Stomach (tissue), 9 donors: ENCODE measurements around the gene GOLGA7B. TPM values are rescaled to one million over a fixed set of nuclear protein-coding genes. Genes with fewer than 3 reads are reported as not detected.

Source experiments
- DNase-seq, 2 donors: peaks; one replicate each; pipeline versions ENCODE4 v3.0.0 to v3.0.0-alpha.2; 2013 to 2019
- H3K27ac ChIP-seq, 5 donors: fragments of 200-600 bp in 4 of 5; sonication (generic) in 4 of 5; one replicate each; pipeline ENCODE4 v1.5.1; 2013 to 2019; ENCODE audit warnings: mild to moderate bottlenecking in 1 of 5, moderate library complexity in 1 of 5
- H3K27me3 ChIP-seq, 3 donors: fragments of 200-600 bp; sonication (generic); one replicate each; pipeline ENCODE4 v1.5.1; 2017 to 2019; ENCODE audit warnings: mixed run types in 1 of 3
- H3K36me3 ChIP-seq, 4 donors: fragments of 200-600 bp; sonication (generic); 1 replicate in 3 of 4; 2 replicates in 1 of 4; pipeline ENCODE4 v1.5.1; 2016 to 2019
- H3K4me1 ChIP-seq, 4 donors: fragments of 200-600 bp; sonication (generic); one replicate each; pipeline ENCODE4 v1.5.1; 2016 to 2019
- H3K4me3 ChIP-seq, 4 donors: fragments of 200-600 bp; sonication (generic) in 3 of 4; one replicate each; pipeline ENCODE4 v1.5.1; 2016 to 2019; ENCODE audit warnings: mild to moderate bottlenecking in 1 of 4
- H3K9me3 ChIP-seq, 4 donors: fragments of 200-600 bp; sonication (generic); one replicate each; pipeline ENCODE4 v1.5.1; 2016 to 2019
- CTCF ChIP-seq, 7 experiments: fragments of 450-650 bp in 4 of 7; fragments of 200-600 bp in 3 of 7; sonication (generic) in 3 of 7; IDR thresholded peaks; one replicate each; pipeline ENCODE4 v1.5.1; 2016 to 2019; ENCODE audit warnings: antibody characterized with exemption in 7 of 7, control low read depth in 2 of 7, mild to moderate bottlenecking in 1 of 7
- EP300 ChIP-seq: sonication (generic); formaldehyde crosslinking; IDR thresholded peaks from one replicate; pipeline ENCODE4 v1.6.1; 2017; ENCODE audit warnings: antibody characterized with exemption
- POLR2A ChIP-seq, 4 donors: fragments of 450-650 bp; IDR thresholded peaks; one replicate each; pipeline ENCODE4 v1.6.1; 2016; ENCODE audit warnings: antibody characterized with exemption in 4 of 4, control low read depth in 2 of 4, mild to moderate bottlenecking in 1 of 4, moderate library complexity in 1 of 4
- POLR2AphosphoS5 ChIP-seq, 3 donors: sonication (generic); formaldehyde crosslinking; IDR thresholded peaks; one replicate each; pipeline ENCODE4 v1.6.1; 2016; ENCODE audit warnings: antibody characterized with exemption in 3 of 3
- WGBS, 5 donors: extraction: QIAGEN DNeasy Blood & Tissue Kit in 3 of 5; methylation state at CpG; one replicate each; pipeline versions ENCODE4 v1.1.5 to v1.1.7; 2013 to 2018; 5-methylcytosine and 5-hydroxymethylcytosine counted together
- intact Hi-C: fragments of 100-400 bp; cut with DNase I; formaldehyde crosslinking; loops from one replicate; pipeline ENCODE4 v1.15.1; 2023; ENCODE audit warnings: low total_unique reads
- polyA plus RNA-seq, 3 donors: library from polyadenylated mRNA; stranded (reverse); fragments of 200-250 nt; gene quantifications; one replicate each; pipeline ENCODE4 v1.2.3, GENCODE V29; 2013
- total RNA-seq, 5 donors: library from RNA; depleted of rRNA; stranded (reverse); fragments of >200 nt; gene quantifications; one replicate each; pipeline versions ENCODE4 v1.1.0 to v1.2.3, GENCODE V29; 2014 to 2016
- donor health status: healthy with polysubstance abuse.
- donor health status: Bipolar disorder and iron deficiency.
- donor health status: healthy.

GOLGA7B gene
- total and polyA plus RNA-seq, 8 donors = 0.31 to 2.8 (median 0.83) TPM

GRCh38 chr10:97914837-97915211, 65.2 kb downstream of the GOLGA7B start:
- no peaks in the 10 kb centered on the region for H3K9me3 ChIP-seq
- H3K36me3 ChIP-seq = no peaks in the 10 kb centered on the region
- intact Hi-C loops = loop anchor here (5.0 kb wide), 1 partner anchor 127 kb away; no protein-coding TSS in a partner anchor
- no peak for TF ChIP-seq POLR2A (IDR thresholded peaks at IDR 0.05)
- TF ChIP-seq CTCF (IDR thresholded peaks at IDR 0.05) = peak in 5 of 7 experiments; percentile 72 to 87 (median 85)
- TF ChIP-seq EP300 = no peak
- peak in 1 of 3 donors; percentile 19 for TF ChIP-seq POLR2AphosphoS5 (IDR thresholded peaks at IDR 0.05)
- H3K4me1 ChIP-seq = peaks cover 4 to 22% (median 13%) of the 10 kb centered on the region in 4 donors
- peak; percentile 86 to 89 for DNase-seq
- WGBS, 5 donors = 0 to 9% (median 5%) methylated on average over 1 to 11 of the region's 11 CpGs
- H3K4me3 ChIP-seq = peak overlapping the region in 1 of 4 donors; percentile 1
- no peak overlapping the region for H3K27ac ChIP-seq
- H3K27me3 ChIP-seq = peaks cover 0 to 59% (median 0%) of the 10 kb centered on the region in 3 donors

- Histone ChIP-seq H3K36me3 (no peaks in the 10 kb centered on the region), H3K27me3 (peaks cover 0 to 61% (median 0%) of the 10 kb centered on the region in 3 donors), H3K4me3 (no peak overlapping the region), H3K4me1 (peaks cover 4 to 22% (median 13%) of the 10 kb centered on the region in 4 donors), H3K9me3 (no peaks in the 10 kb centered on the region), H3K27ac (no peak overlapping the region)
- no peak for TF ChIP-seq POLR2AphosphoS5 (IDR thresholded peaks at IDR 0.05)
- peak in 1 of 2 donors; percentile 12 for DNase-seq
- intact Hi-C loops = no loop called here
- 68 to 77% (median 74%) methylated on average over 14 to 21 of the region's 21 CpGs for WGBS, 5 donors
These were observed 65.9 kb downstream of the GOLGA7B start for GRCh38 chr10:97915346-97916131.

- WGBS, 5 donors = 25 to 36% (median 26%) methylated on average over 4 of the region's 4 CpGs
- Histone ChIP-seq H3K36me3 (no peaks in the 10 kb centered on the region), H3K27ac (no peak overlapping the region), H3K9me3 (no peaks in the 10 kb centered on the region), H3K4me1 (peaks cover 4 to 26% (median 15%) of the 10 kb centered on the region in 4 donors), H3K27me3 (peaks cover 0 to 59% (median 0%) of the 10 kb centered on the region in 3 donors), H3K4me3 (no peak overlapping the region)
- DNase-seq = peak; percentile 19 to 40
- intact Hi-C loops = no loop called here
- TF ChIP-seq POLR2A (IDR thresholded peaks at IDR 0.05) = no peak
- no peak for TF ChIP-seq CTCF (IDR thresholded peaks at IDR 0.05)
- no peak for TF ChIP-seq EP300
- TF ChIP-seq POLR2AphosphoS5 (IDR thresholded peaks at IDR 0.05) = no peak
These were observed 66.9 kb downstream of the GOLGA7B start for GRCh38 chr10:97916586-97916985.

GRCh38 chr10:97919012-97919411, 69.4 kb downstream of the GOLGA7B start:
- intact Hi-C loops = no loop called here
- Histone ChIP-seq H3K27me3 (peaks cover 0 to 67% (median 11%) of the 10 kb centered on the region in 3 donors), H3K27ac (no peak overlapping the region), H3K4me1 (peaks cover 7 to 35% (median 21%) of the 10 kb centered on the region in 4 donors), H3K4me3 (no peak overlapping the region), H3K9me3 (no peaks in the 10 kb centered on the region), H3K36me3 (no peaks in the 10 kb centered on the region)
- DNase-seq = peak in 1 of 2 donors; percentile 20
- WGBS, 5 donors = 43 to 57% (median 55%) methylated on average over 3 of the region's 3 CpGs
- no peak for TF ChIP-seq EP300
- no peak for TF ChIP-seq POLR2A (IDR thresholded peaks at IDR 0.05)
- no peak for TF ChIP-seq POLR2AphosphoS5 (IDR thresholded peaks at IDR 0.05)
- no peak for TF ChIP-seq CTCF (IDR thresholded peaks at IDR 0.05)

GRCh38 chr10:97920865-97921264, 71.2 kb downstream of the GOLGA7B start:
- Histone ChIP-seq H3K4me3 (no peak overlapping the region), H3K27ac (no peak overlapping the region), H3K27me3 (peaks cover 0 to 68% (median 16%) of the 10 kb centered on the region in 3 donors), H3K36me3 (no peaks in the 10 kb centered on the region), H3K4me1 (peaks cover 0 to 27% (median 15%) of the 10 kb centered on the region in 4 donors), H3K9me3 (no peaks in the 10 kb centered on the region)
- intact Hi-C loops = no loop called here
- TF ChIP-seq CTCF (IDR thresholded peaks at IDR 0.05) (no peak), POLR2A (IDR thresholded peaks at IDR 0.05) (no peak), POLR2AphosphoS5 (IDR thresholded peaks at IDR 0.05) (no peak), EP300 (no peak)
- 40 to 48% (median 43%) methylated on average over 4 of the region's 4 CpGs for WGBS, 5 donors
- DNase-seq = no peak
